DMS 273 (cell line): ENCODE results near the gene IDI2.
"Not testable (repeated sequence)": the region's sequence is repeated elsewhere in the genome, so short reads cannot be mapped to it uniquely, and the experiment has no call there.

Source experiments
- DNase-seq: peaks from one replicate; lab custom pipeline; 2025; ENCODE audit not compliant: unreplicated experiment; lab: John Stamatoyannopoulos, UW

The IDI2 gene

DNA sequence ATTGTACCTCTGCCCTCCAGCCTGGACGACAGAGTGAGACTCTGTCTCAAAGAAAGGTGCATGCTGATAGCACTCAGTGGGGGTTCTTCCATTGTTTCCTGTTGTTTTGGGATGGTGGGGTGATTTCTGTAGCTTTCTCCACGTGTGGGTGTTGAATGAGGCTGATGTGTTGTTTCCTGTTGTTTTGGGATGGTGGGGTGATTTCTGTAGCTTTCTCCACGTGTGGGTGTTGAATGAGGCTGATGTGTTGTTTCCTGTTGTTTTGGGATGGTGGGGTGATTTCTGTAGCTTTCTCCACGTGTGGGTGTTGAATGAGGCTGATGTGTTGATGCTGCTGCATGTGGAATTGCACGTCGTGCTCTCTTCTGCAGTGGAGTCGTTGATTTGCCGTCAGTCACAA, 15.7 kb downstream of the IDI2 start:
- DNase-seq: not testable (repeated sequence)

GRCh38 chr10:1009071-1009494, 16.6 kb downstream of the IDI2 start:
- no peak for DNase-seq

DNA sequence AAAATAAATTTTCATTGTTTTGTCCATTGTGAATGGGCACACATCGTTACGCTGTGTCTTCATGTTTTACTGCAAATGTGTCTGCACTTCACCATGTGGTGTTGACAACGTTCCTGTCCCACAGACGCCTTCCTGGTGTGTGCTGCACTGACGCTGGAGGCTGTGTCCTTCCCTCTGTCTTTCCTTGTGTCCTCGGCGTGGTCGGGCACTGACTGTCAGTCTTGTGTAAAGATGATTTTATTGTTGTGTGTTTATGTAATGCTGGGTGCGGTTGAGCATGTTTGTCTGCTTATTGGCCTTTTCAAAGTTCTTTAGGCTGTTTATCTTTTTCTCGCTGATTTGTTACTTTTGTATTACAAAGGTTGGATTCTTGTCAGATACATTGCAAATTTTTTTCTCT, 18.1 kb downstream of the IDI2 start:
- no peak for DNase-seq

GRCh38 chr10:1006573-1006972, 19.1 kb downstream of the IDI2 start:
- DNase-seq: no peak

DNA sequence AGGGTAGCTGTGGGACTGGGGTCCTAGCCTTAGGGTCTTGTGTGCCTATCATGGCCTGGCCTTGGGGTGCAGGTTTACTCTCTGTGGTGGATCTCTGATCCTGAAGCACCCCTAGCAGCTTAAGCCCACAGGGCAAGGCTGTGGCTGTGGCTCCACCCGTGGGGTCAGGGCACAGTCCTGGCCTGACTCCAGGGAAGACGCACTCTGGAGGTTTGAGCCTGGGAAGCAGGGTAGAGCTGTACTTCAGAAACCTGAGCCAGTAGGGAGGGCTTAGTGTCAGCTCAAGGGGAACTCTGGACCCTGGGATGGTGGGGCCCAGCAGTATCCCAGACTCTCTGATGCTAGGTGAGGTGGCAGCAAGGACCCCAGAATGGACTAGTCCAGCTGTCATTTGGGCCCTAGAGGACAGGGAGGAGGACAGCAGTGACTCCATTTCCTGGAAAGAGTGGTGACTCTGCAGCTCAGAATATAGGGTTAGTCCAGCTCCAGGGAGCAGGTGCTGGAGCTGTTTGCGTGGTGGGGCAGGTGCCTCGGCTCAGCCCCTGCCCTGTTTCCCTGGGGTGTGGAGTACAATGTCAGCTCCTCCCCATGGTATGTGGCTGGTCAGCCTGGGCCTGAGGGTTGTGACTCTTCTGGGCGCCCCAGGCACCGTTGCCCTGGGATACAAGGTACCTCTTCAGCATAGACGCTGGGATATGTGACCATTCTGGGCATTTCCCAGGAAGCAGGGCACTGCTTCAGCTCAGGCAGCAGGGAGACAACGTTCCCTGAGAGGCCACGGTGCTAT, 21.6 kb downstream of the IDI2 start:
- DNase-seq: no peak

DNA sequence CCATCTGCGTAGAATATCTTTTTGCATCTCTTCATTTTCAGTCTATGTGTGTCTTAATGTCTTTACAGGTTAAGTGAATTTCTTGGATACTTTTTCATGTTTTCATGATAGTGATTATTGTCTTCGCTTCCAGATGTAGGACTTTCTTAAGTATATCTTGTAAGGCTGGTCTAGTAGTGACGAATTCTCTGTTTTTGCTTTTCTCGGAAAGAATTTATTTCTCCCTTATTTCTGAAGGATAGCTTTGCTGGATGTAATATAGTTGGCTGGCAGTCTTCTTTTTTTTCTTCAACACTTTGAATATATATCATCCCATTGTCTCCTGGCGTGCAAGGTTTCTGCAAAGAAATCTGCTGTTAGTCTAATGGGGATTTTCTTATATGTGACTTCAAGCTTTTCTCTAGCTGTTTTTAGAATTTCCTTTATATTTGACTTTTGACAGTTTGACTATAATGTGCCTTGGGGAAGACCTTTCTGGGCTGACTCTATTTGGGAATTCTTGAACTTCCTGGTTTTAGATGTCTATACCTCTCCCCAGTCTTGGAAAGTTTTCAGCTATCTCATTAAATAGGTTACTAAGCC, 23.1 kb downstream of the IDI2 start:
- no peak for DNase-seq

- DNase-seq: no peak
Observed at GRCh38 chr10:997266-998022, 28.2 kb downstream of the IDI2 start.

GRCh38 chr10:996031-996430, 29.6 kb downstream of the IDI2 start:
- no peak for DNase-seq

- DNase-seq: no peak
Observed at GRCh38 chr10:995559-995926, 30.1 kb downstream of the IDI2 start.

DNA sequence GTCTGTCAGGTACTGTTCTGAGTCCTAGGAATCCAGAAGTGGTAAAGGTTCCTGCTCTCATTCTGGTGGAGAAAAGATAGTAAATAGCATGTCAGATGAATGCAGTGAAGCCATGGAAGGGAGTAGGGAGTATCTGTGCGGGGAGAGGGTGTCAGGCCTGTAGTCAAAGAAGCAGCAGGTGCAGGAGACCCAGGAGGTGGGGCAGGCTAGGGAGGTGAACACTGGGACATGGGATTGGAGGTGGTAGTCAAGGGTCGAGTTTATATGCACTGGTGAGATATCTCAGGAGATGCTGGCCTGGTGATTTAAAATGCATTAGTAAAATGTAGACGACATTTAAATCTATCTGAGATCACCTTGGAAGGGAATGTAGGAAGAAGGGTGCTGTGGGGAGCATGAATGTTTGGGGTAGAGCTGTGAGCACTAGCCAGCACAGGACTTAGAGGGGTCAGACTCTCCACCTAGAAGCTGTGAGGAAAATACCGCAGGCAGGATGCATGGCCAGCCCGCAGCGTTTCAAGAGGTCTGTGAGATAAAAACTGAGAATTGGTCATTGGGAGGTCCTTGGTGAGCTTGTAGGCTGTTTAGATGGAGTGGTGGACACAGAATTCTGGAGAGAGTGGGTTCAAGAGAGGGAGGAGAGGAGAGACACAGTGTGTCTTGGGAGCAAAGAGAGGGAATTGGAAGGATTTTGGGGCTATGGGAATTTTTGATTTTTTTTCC, 30.7 kb downstream of the IDI2 start:
- DNase-seq: no peak

GRCh38 chr10:992871-993270, 32.8 kb downstream of the IDI2 start:
- no peak for DNase-seq

GRCh38 chr10:992467-992866, 33.2 kb downstream of the IDI2 start:
- DNase-seq: no peak

- no peak for DNase-seq
Observed at GRCh38 chr10:990808-991207, 34.9 kb downstream of the IDI2 start.

DNA sequence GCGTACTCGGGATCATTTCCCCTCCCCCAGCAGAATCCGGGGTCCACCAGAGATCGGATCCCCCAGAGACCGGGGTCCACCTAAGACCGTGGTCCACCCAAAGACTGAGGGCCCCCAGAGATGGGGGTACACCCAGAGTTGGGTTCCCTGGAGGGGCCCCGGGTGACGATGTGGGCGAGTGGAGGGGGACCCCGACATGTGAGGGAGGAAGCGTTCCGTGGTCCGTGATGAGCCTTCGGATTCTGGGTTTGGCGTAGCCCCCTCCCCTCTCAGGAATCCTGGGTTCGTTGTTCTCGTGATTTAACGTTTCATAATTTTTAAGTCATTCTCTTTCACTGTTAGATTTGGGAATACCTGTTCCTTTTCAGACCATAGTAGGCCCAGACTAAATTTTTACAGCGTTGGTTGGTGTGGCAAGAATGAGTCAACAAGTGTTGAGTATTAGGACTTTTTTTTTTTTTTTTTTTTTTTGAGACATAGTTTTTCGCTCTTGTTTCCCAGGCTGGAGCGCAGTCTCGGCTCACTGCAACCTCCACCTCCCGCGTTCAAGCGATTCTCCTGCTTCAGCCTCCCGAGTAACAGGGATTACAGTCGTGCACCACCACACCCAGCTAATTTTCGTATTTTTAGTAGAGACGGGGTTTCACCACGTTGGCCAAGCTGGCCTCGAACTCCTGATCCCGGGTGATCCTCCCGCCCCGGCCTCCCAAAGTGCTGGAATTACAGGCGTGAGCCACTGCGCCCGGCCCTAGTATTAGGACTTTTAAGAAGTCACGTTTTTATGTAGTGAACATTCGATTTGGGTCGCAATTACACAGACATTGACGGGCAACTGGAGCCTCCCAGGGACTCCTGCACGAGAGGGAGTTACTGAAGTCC, 36.8 kb downstream of the IDI2 start:
- no peak for DNase-seq

DNA sequence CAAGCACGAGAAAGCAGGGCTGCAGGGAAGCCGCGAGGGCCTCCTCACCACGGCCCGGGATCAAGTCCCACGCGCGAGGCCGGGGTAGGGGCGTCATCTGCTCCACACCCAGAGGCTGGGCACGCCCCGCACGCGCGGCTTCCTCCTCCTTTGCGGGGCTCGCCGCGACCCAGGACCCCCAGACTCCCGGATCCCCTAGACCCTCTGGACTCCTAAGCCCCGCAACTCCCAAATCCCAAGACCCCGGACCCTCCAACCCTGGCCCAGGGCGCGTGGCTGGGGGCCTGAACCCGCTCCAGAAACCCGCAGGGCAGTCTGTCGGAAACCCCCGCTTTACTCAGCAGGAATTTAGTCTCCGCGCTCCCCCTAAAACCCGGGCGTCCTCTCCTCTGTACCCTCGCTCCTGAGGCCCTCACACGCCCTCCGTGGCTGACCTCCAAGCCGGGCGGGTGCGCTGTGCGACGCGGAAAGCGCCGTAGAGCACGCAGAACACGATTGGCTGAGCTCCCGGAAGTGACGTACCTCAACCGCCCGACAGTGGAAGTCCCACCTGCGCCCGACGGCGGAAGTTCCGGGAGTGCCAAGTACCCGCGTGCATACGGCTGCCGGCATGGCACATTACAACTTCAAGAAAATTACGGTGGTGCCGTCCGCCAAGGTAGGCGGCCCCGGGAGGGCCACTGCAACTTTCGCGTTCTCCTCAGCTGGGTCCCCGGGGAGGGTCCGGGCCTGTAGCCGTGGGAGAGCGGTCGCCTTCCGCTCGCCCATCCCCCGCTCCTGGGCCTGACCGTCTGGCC, 37.6 kb downstream of the IDI2 start, which contains the start of gene GTPBP4:
TSS of gene GTPBP4 (plus strand) at position 565 of the 797 bp plus-strand sequence. CDS start at position 611, 46 bp downstream.
- peak; percentile 98 for DNase-seq

GRCh38 chr10:987620-987869, 38.1 kb downstream of the IDI2 start:
- DNase-seq: no peak

- DNase-seq: no peak
Observed at GRCh38 chr10:986881-987619, 38.6 kb downstream of the IDI2 start.

DNA sequence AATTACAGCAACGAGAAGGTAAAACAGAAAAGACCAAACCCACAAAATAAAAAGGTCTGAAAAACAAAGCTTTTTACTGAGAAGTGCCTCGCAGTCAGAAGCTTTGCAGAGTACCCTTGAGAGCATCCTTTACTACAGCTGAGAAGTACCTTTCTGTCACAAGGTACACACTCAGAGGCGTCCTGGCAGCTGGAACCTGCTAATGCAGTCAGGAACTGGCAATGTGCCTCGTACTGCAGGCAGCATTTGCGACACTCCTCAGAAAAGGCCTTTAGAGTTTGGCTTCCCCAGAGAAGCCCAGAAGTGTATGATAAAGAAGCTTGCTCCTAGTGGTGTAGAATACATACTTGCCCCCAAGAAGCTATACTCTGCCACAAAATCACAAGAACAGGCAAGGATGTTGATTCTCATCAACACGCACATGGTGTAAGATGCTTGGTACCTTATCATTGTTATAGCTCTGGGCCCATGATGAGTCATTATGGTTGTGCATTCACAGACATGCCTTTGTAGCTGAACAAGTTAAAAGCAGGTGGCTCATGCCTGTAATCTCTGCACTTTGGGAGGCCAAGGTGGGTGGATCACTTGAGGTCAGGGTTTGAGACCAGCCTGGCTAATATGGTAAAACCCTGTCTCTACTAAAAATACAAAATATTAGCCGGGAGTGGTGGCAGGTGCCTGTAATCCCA, 39.4 kb downstream of the IDI2 start:
- DNase-seq: no peak

- no peak for DNase-seq
Observed at GRCh38 chr10:985361-985760, 40.3 kb downstream of the IDI2 start.
